Neuronal stem cell (in vitro differentiated cells): Measurements from ENCODE around the gene GLG1.
"Not testable (repeated sequence)": the region's sequence is repeated elsewhere in the genome, so short reads cannot be mapped to it uniquely, and the experiment has no call there.

ENCODE experiments used
- DNase-seq: peaks from one replicate; pipeline ENCODE4 v3.0.0-alpha.2; 2013; ENCODE audit warnings: low spot score
- H2AFZ ChIP-seq: one replicate; pipeline ENCODE4 v1.6.1; 2013; ENCODE audit warnings: mild to moderate bottlenecking, low read length, inconsistent platforms
- H2AK5ac ChIP-seq: 2 replicates; pipeline ENCODE4 v1.6.1; 2013; ENCODE audit warnings: low read depth, mild to moderate bottlenecking, inconsistent platforms, low read length, moderate library complexity, mixed read lengths
- H2BK120ac ChIP-seq: 2 replicates; pipeline ENCODE4 v1.6.1; 2013; ENCODE audit warnings: low read depth, mild to moderate bottlenecking, inconsistent platforms, low read length, moderate library complexity, mixed read lengths
- H2BK12ac ChIP-seq: one replicate; pipeline ENCODE4 v1.6.1; 2013; ENCODE audit warnings: low read length, inconsistent platforms
- H2BK15ac ChIP-seq: 2 replicates; pipeline ENCODE4 v1.6.1; 2013; ENCODE audit warnings: mild to moderate bottlenecking, low read length, inconsistent platforms, mixed read lengths
- H2BK5ac ChIP-seq: one replicate; pipeline ENCODE4 v1.6.1; 2013; ENCODE audit warnings: inconsistent platforms, mild to moderate bottlenecking, low read length, moderate library complexity
- H3K14ac ChIP-seq: one replicate; pipeline ENCODE4 v1.6.1; 2013; ENCODE audit warnings: low read length, inconsistent platforms
- H3K18ac ChIP-seq: 2 replicates; pipeline ENCODE4 v1.6.1; 2013; ENCODE audit warnings: low read length, inconsistent platforms
- H3K23ac ChIP-seq: 2 replicates; pipeline ENCODE4 v1.6.1; 2013; ENCODE audit warnings: low read depth, mild to moderate bottlenecking, mixed read lengths, low read length, inconsistent platforms; ENCODE audit not compliant: poor library complexity
- H3K27ac ChIP-seq: replicated peaks from 3 replicates; pipeline ENCODE4 v1.5.1; 2013; ENCODE audit warnings: low read length, inconsistent platforms
- H3K27me3 ChIP-seq, 3 experiments: 2 replicates each; pipeline ENCODE4 v1.6.1; 2013; ENCODE audit warnings: low read length in 3 of 3, mild to moderate bottlenecking in 2 of 3, inconsistent platforms in 1 of 3, low read depth in 1 of 3, mixed read lengths in 1 of 3, moderate library complexity in 1 of 3; ENCODE audit not compliant: control insufficient read depth in 3 of 3, insufficient read depth in 3 of 3
- H3K36me3 ChIP-seq, 2 donors: replicated peaks in 1 of 2; 2 replicates each; pipeline ENCODE4 v1.6.1; 2013; ENCODE audit warnings: low read length in 2 of 2; ENCODE audit not compliant: control insufficient read depth in 2 of 2, insufficient read depth in 2 of 2
- H3K4ac ChIP-seq: 2 replicates; pipeline ENCODE4 v1.6.1; 2013; ENCODE audit warnings: inconsistent platforms, mild to moderate bottlenecking, low read length, moderate library complexity
- H3K4me1 ChIP-seq, 2 donors: 1 replicate in 1 of 2; 2 replicates in 1 of 2; pipeline ENCODE4 v1.6.1; 2013; ENCODE audit warnings: low read length in 2 of 2, low read depth in 1 of 2; ENCODE audit not compliant: control insufficient read depth in 2 of 2, insufficient read depth in 1 of 2
- H3K4me2 ChIP-seq: one replicate; pipeline ENCODE4 v1.6.1; 2013; ENCODE audit warnings: mild to moderate bottlenecking, low read length, inconsistent platforms; ENCODE audit not compliant: insufficient read depth, poor library complexity, severe bottlenecking
- H3K4me3 ChIP-seq, 2 donors: 2 replicates each; pipeline ENCODE4 v1.5.1; 2013; ENCODE audit warnings: low read length in 2 of 2, mild to moderate bottlenecking in 2 of 2, inconsistent platforms in 1 of 2, moderate library complexity in 1 of 2
- H3K79me1 ChIP-seq: one replicate; pipeline ENCODE4 v1.6.1; 2013; ENCODE audit warnings: low read depth, mild to moderate bottlenecking, inconsistent platforms, low read length, moderate library complexity
- H3K9ac ChIP-seq: one replicate; pipeline ENCODE4 v1.6.1; 2013; ENCODE audit warnings: mild to moderate bottlenecking, low read depth, low read length, inconsistent platforms; ENCODE audit not compliant: poor library complexity
- H3K9me3 ChIP-seq, 2 donors: replicated peaks in 1 of 2; 2 replicates each; pipeline versions ENCODE3 to v1.6.1; 2013; ENCODE audit warnings: low read length in 2 of 2, mild to moderate bottlenecking in 2 of 2, inconsistent platforms in 1 of 2, low read depth in 1 of 2, mixed read lengths in 1 of 2, moderate library complexity in 1 of 2; ENCODE audit not compliant: control insufficient read depth in 2 of 2, insufficient read depth in 1 of 2
- H4K8ac ChIP-seq: one replicate; pipeline ENCODE4 v1.6.1; 2013; ENCODE audit warnings: low read depth, mild to moderate bottlenecking, inconsistent platforms, low read length, moderate library complexity
- H4K91ac ChIP-seq: one replicate; pipeline ENCODE4 v1.6.1; 2013; ENCODE audit warnings: low read length, low read depth, mild to moderate bottlenecking, inconsistent platforms; ENCODE audit not compliant: poor library complexity
- WGBS, 2 donors: extraction: QIAGEN DNeasy Blood & Tissue Kit; methylation state at CpG; one replicate each; pipeline ENCODE4 v1.1.7; 2013; ENCODE audit warnings: missing lambda C conversion rate in 2 of 2, mixed read lengths in 1 of 2; ENCODE audit not compliant: insufficient read length in 2 of 2, insufficient replicate concordance in 1 of 2; ENCODE audit errors: extremely low coverage in 2 of 2; 5-methylcytosine and 5-hydroxymethylcytosine counted together

GLG1 gene

GRCh38 chr16:74439685-74440084, 167.2 kb downstream of the GLG1 start:
- no CpG with 5 or more reads among the region's 7 CpGs for WGBS, 2 donors
- H3K4me3 ChIP-seq = no peak overlapping the region

GRCh38 chr16:74438492-74438979, 168.4 kb downstream of the GLG1 start:
- no peak overlapping the region for H4K8ac ChIP-seq
- no peak overlapping the region for H2BK12ac ChIP-seq
- WGBS, 2 donors = no CpG with 5 or more reads among the region's 7 CpGs
- H3K4me1 ChIP-seq = no peaks in the 10 kb centered on the region
- peaks cover 0 to 3% of the 10 kb centered on the region in 2 donors for H3K9me3 ChIP-seq
- no peak overlapping the region for H2BK120ac ChIP-seq
- no peak overlapping the region for H3K9ac ChIP-seq
- H2BK5ac ChIP-seq = no peak overlapping the region
- H3K27me3 ChIP-seq = no peaks in the 10 kb centered on the region
- H3K4ac ChIP-seq = no peak overlapping the region
- H2BK15ac ChIP-seq = no peak overlapping the region
- no peaks in the 10 kb centered on the region for H3K79me1 ChIP-seq
- H3K27ac ChIP-seq = no peak overlapping the region
- H3K4me3 ChIP-seq = no peak overlapping the region
- no peak overlapping the region for H3K18ac ChIP-seq
- no peak overlapping the region for H3K4me2 ChIP-seq
- no peak overlapping the region for H2AK5ac ChIP-seq
- H3K23ac ChIP-seq = no peak overlapping the region
- no peak overlapping the region for H3K14ac ChIP-seq
- H2AFZ ChIP-seq = no peak overlapping the region
- H3K36me3 ChIP-seq = peaks cover 0 to 24% of the 10 kb centered on the region in 2 donors
- DNase-seq = no peak
- H4K91ac ChIP-seq = no peak overlapping the region

More at GRCh38 chr16:74439685-74440084, 167.2 kb downstream of the GLG1 start:
- H2BK15ac ChIP-seq = no peak overlapping the region
- H3K27ac ChIP-seq = no peak overlapping the region
- no peak for DNase-seq
- no peak overlapping the region for H3K18ac ChIP-seq
- H3K9me3 ChIP-seq = peaks cover 0 to 3% of the 10 kb centered on the region in 2 donors
- H3K4ac ChIP-seq = no peak overlapping the region
- H2AK5ac ChIP-seq = no peak overlapping the region
- no peaks in the 10 kb centered on the region for H3K27me3 ChIP-seq
- no peak overlapping the region for H3K23ac ChIP-seq
- H2BK5ac ChIP-seq = no peak overlapping the region
- H3K4me1 ChIP-seq = no peaks in the 10 kb centered on the region
- H2BK12ac ChIP-seq = no peak overlapping the region
- no peak overlapping the region for H3K9ac ChIP-seq
- no peak overlapping the region for H4K8ac ChIP-seq
- peaks cover 0 to 24% of the 10 kb centered on the region in 2 donors for H3K36me3 ChIP-seq
- H4K91ac ChIP-seq = no peak overlapping the region
- no peak overlapping the region for H3K14ac ChIP-seq
- H3K79me1 ChIP-seq = no peaks in the 10 kb centered on the region
- H3K4me2 ChIP-seq = no peak overlapping the region
- H2AFZ ChIP-seq = no peak overlapping the region
- H2BK120ac ChIP-seq = no peak overlapping the region

- Histone ChIP-seq H3K18ac (no peak overlapping the region), H2AFZ (no peak overlapping the region), H3K36me3 (no peaks in the 10 kb centered on the region), H3K14ac (no peak overlapping the region), H3K4me3 (no peak overlapping the region), H2BK120ac (no peak overlapping the region), H2BK12ac (peak overlapping the region; percentile 75), H3K4ac (peak overlapping the region; percentile 11), H3K27ac (no peak overlapping the region), H4K8ac (no peak overlapping the region), H3K4me1 (peaks cover 3% of the 10 kb centered on the region in 2 donors), H2AK5ac (peak overlapping the region; percentile 61), H2BK5ac (no peak overlapping the region), H3K9ac (peak overlapping the region; percentile 50), H3K79me1 (no peaks in the 10 kb centered on the region), H4K91ac (no peak overlapping the region), H3K4me2 (no peak overlapping the region), H3K9me3 (peaks cover 0 to 1% of the 10 kb centered on the region in 2 donors), H2BK15ac (no peak overlapping the region), H3K23ac (no peak overlapping the region), H3K27me3 (no peaks in the 10 kb centered on the region)
- DNase-seq = no peak
- no CpG with 5 or more reads among the region's 5 CpGs for WGBS, 2 donors
These were observed 175.4 kb downstream of the GLG1 start for GRCh38 chr16:74431516-74431915.

- peak overlapping the region; percentile 31 for H2AFZ ChIP-seq
- H3K18ac ChIP-seq, H3K36me3 ChIP-seq, H3K27me3 ChIP-seq, DNase-seq, H3K23ac ChIP-seq, H3K4me1 ChIP-seq, H2BK120ac ChIP-seq, H3K9me3 ChIP-seq, H4K91ac ChIP-seq, H2BK12ac ChIP-seq, H2BK15ac ChIP-seq, H2BK5ac ChIP-seq, H3K27ac ChIP-seq, H3K79me1 ChIP-seq, H3K9ac ChIP-seq, H3K14ac ChIP-seq, H3K4me3 ChIP-seq, H3K4me2 ChIP-seq, H4K8ac ChIP-seq, H3K4ac ChIP-seq, H2AK5ac ChIP-seq: not testable (repeated sequence)
- WGBS, 2 donors = no CpG with 5 or more reads among the region's 13 CpGs
These were observed 176.7 kb downstream of the GLG1 start for GRCh38 chr16:74430036-74430712.
